ENCODE results near the gene TSSK6. TPM values are rescaled to one million over a fixed set of nuclear protein-coding genes. Genes with fewer than 3 reads are reported as not detected.
A peak's percentile ranks its signal among the peaks of the same experiment; 100 is the strongest.

Gene TSSK6
- total and polyA plus RNA-seq, 2 of the 4 experiments (the other 2 are of a cell fraction): 1.3 to 2.2 TPM

- dilution Hi-C loops (cut with HindIII; ENCODE audit: low sequenced_read_pairs, unreplicated experiment) (no loop called here), in situ Hi-C loops (cut with MboI; ENCODE audit: low sequenced_read_pairs) (loop anchor here (25.0 kb wide), 1 partner anchor 430 kb away; no protein-coding TSS in a partner anchor), intact Hi-C loops (cut with micrococcal nuclease) (loop anchor here (1.0 kb wide), 1 partner anchor 111 kb away; the partner anchor contains the start of gene GMIP)
- Histone ChIP-seq H3K23ac (ENCODE audit: low read depth, low read length) (peak overlapping the region; percentile 77; the same call in 1 of the 2 replicates), H3K4ac (ENCODE audit: low read depth, low read length) (peak overlapping the region; percentile 69; the same call in 1 of the 2 replicates), H3K4me2 (ENCODE audit: low read depth, low read length) (peak overlapping the region; percentile 67; the same call in 1 of the 2 replicates), H4K91ac (ENCODE audit: insufficient read depth, low read depth, low read length) (no peak overlapping the region), H2BK15ac (ENCODE audit: low read depth, low read length) (no peak overlapping the region), H2BK20ac (ENCODE audit: low read depth, low read length) (no peak overlapping the region), H3K9me3 (ENCODE audit: control insufficient read depth, insufficient read depth, low read length) (no peaks in the 10 kb centered on the region), H3K4me3 (ENCODE audit: insufficient read depth, low read depth, low read length) (no peak overlapping the region), H2AFZ (replicated peaks; ENCODE audit: low read length, poor library complexity) (peak overlapping the region; percentile 77), H4K20me1 (ENCODE audit: insufficient read depth, low read length) (0 out of 2 replicates have a peak, but pooled peaks cover 11% of the 10 kb centered on the region), H4K5ac (ENCODE audit: low read depth, low read length) (no peak overlapping the region), H3K9me1 (ENCODE audit: insufficient read depth, low read length) (no peaks in the 10 kb centered on the region), H2BK5ac (ENCODE audit: low read depth, low read length, poor library complexity, severe bottlenecking) (no peak overlapping the region), H2AK9ac (replicated peaks; ENCODE audit: low read depth, low read length, poor library complexity) (peak overlapping the region; percentile 70), H3K27me3 (ENCODE audit: control insufficient read depth, insufficient read depth, low read length) (no peaks in the 10 kb centered on the region), H3K14ac (replicated peaks; ENCODE audit: low read depth, low read length) (no peak overlapping the region), H2AK5ac (ENCODE audit: low read depth, low read length) (peak overlapping the region; percentile 45), H4K8ac (ENCODE audit: low read depth in 2 of 2, low read length in 2 of 2) (0 out of 4 replicates have a peak overlapping the region, but pooled peaks of 1 of the 2 experiments have one; percentile 52), H3K79me1 (ENCODE audit: low read depth in 1 of 2, low read length in 2 of 2) (no peaks in the 10 kb centered on the region; a peak in 1 of 4 replicates), H3K18ac (ENCODE audit: low read depth, low read length) (no peak overlapping the region), H3K4me1 (ENCODE audit: control insufficient read depth, insufficient read depth, low read length) (peaks cover 5% of the 10 kb centered on the region), H3K56ac (ENCODE audit: extremely low read depth, insufficient read depth, low read length) (no peak overlapping the region), H3K27ac (ENCODE audit: insufficient read depth, low read length) (no peak overlapping the region), H2BK120ac (ENCODE audit: low read depth, low read length) (no peak overlapping the region), H3K36me3 (ENCODE audit: control insufficient read depth, insufficient read depth, low read length) (peaks cover 12% of the 10 kb centered on the region; the same call in 1 of the 2 replicates), H3K9ac (ENCODE audit: low read depth, low read length) (no peak overlapping the region)
- no TSS peak for BruUV-seq (replicated peaks)
- ATAC-seq (ENCODE audit: low read depth) (peak; percentile 81), DNase-seq (peak; percentile 44)
- ChIA-PET CTCF (interaction anchor here (0.8 to 1.8 kb wide), 6 partner anchors 10 to 112 kb away, joined by 3 to 11 read pairs (median 5); partner anchors contain the start of gene GMIP), POLR2A (ENCODE audit: unreplicated experiment) (no interaction called here)
- 34% methylated on average over 26 of the region's 48 CpGs; no CpG with 5 or more reads in 1 of the 2 experiments for WGBS, 2 experiments (ENCODE audit: extremely low coverage in 2 of 2, insufficient read length in 1 of 2)
- TF ChIP-seq MAZ (IDR thresholded peaks at IDR 0.05; ENCODE audit: borderline replicate concordance, low read depth, low read length): peak; percentile 53; the same call in 1 of the 2 replicates
- no peak for TF ChIP-seq FOS (IDR thresholded peaks at IDR 0.05; ENCODE audit: low read depth, low read length)
- TF ChIP-seq, protein P1, sequence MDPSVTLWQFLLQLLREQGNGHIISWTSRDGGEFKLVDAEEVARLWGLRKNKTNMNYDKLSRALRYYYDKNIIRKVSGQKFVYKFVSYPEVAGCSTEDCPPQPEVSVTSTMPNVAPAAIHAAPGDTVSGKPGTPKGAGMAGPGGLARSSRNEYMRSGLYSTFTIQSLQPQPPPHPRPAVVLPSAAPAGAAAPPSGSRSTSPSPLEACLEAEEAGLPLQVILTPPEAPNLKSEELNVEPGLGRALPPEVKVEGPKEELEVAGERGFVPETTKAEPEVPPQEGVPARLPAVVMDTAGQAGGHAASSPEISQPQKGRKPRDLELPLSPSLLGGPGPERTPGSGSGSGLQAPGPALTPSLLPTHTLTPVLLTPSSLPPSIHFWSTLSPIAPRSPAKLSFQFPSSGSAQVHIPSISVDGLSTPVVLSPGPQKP (IDR thresholded peaks at IDR 0.05; ENCODE audit: borderline replicate concordance, low read depth, low read length): no peak
- no peak for TF ChIP-seq BHLHE40 (IDR thresholded peaks at IDR 0.05; ENCODE audit: low read depth, low read length)
- peak; percentile 93 for TF ChIP-seq SMC3 (IDR thresholded peaks at IDR 0.05; ENCODE audit: low read depth, low read length)
- TF ChIP-seq USF2 (IDR thresholded peaks at IDR 0.05; ENCODE audit: low read depth, low read length): no peak
- TF ChIP-seq MXI1 (IDR thresholded peaks at IDR 0.05; ENCODE audit: borderline replicate concordance, low read depth, low read length): no peak
- TF ChIP-seq NFE2L2 (IDR thresholded peaks at IDR 0.05; ENCODE audit: low read depth, low read length): no peak
- TF ChIP-seq RFX5 (IDR thresholded peaks at IDR 0.05; ENCODE audit: low read depth, low read length): no peak
- peak; percentile 59; the same call in 1 of the 2 replicates for TF ChIP-seq POLR2A (IDR thresholded peaks at IDR 0.05; ENCODE audit: low read depth, low read length)
- peak; percentile 96 for TF ChIP-seq CTCF (conservative IDR thresholded peaks at IDR 0.05; ENCODE audit: low read depth, low read length)
- no peak for TF ChIP-seq CHD1 (IDR thresholded peaks at IDR 0.05; ENCODE audit: low read depth, low read length)
- TF ChIP-seq CEBPB (IDR thresholded peaks at IDR 0.05; ENCODE audit: low read depth, low read length): no peak
Measured at GRCh38 chr19:19531951-19532805, 16.8 kb upstream of the TSSK6 start.

Data from IMR-90 (cell line).